ENCODE measurements around the gene SETD1B. TPM values are rescaled to one million over a fixed set of nuclear protein-coding genes. Genes with fewer than 3 reads are reported as not detected.

The SETD1B gene
- total and polyA plus RNA-seq, 2 donors (not counting 3 experiments of a cell fraction or from before 2014, with no cell fraction given): 2.6 to 27.0 TPM

- intact Hi-C loops (cut with micrococcal nuclease): no loop called here
Measured at GRCh38 chr12:121806009-121806545, 2.3 kb downstream of the SETD1B start.

More at GRCh38 chr12:121806009-121806545, 2.3 kb downstream of the SETD1B start:
- Histone ChIP-seq H3K79me2 (ENCODE audit: control insufficient read depth, insufficient read depth, low read length) (peaks cover 79% of the 10 kb centered on the region), H3K4me1 (ENCODE audit: control insufficient read depth, extremely low read depth, insufficient read depth, low read length) (peaks cover 27% of the 10 kb centered on the region), H3K36me3 (ENCODE audit: control insufficient read depth in 2 of 2, extremely low read depth in 1 of 2, insufficient read depth in 2 of 2, low read length in 2 of 2) (peaks cover 4 to 27% of the 10 kb centered on the region in 2 experiments), H3K27me3 (ENCODE audit: control insufficient read depth in 2 of 2, insufficient read depth in 2 of 2, low read length in 2 of 2) (no peaks in the 10 kb centered on the region), H2AFZ (ENCODE audit: low read depth, low read length) (no peak overlapping the region), H3K4me2 (ENCODE audit: insufficient read depth, low read length) (peak overlapping the region; percentile 50), H3K9me1 (replicated peaks; ENCODE audit: control insufficient read depth, extremely low read depth, insufficient read depth, low read length) (no peaks in the 10 kb centered on the region), H3K27ac (ENCODE audit: insufficient read depth, low read depth, low read length) (peak overlapping the region; percentile 5), H3K4me3 (replicated peaks in 1 of 3; ENCODE audit: insufficient read depth in 1 of 3, low read depth in 1 of 3, low read length in 3 of 3) (peak overlapping the region; percentile 16 to 79 (median 25)), H3K9me3 (replicated peaks; ENCODE audit: control insufficient read depth, insufficient read depth, low read length) (no peaks in the 10 kb centered on the region), H4K20me1 (replicated peaks; ENCODE audit: control insufficient read depth, extremely low read depth, insufficient read depth, low read length) (no peaks in the 10 kb centered on the region), H3K9ac (replicated peaks; ENCODE audit: extremely low read depth, insufficient read depth, low read length) (no peak overlapping the region)
- no peak for TF ChIP-seq CTCF (IDR thresholded peaks at IDR 0.05; ENCODE audit: extremely low read depth in 1 of 2, insufficient read depth in 1 of 2, low read depth in 1 of 2, low read length in 2 of 2)
- TF ChIP-seq MAX (IDR thresholded peaks at IDR 0.05; ENCODE audit: insufficient read depth, insufficient read length): peak; percentile 43
- no peak for TF ChIP-seq EZH2 (IDR thresholded peaks at IDR 0.05; ENCODE audit: borderline replicate concordance, low read depth, low read length, severe bottlenecking)
- no peak for TF ChIP-seq MYC (IDR thresholded peaks at IDR 0.05; ENCODE audit: low read depth, low read length)
- TF ChIP-seq GATA2 (IDR thresholded peaks at IDR 0.05; ENCODE audit: insufficient read depth, insufficient read length, low read depth, low read length): no peak
- no peak for TF ChIP-seq POLR2A (IDR thresholded peaks at IDR 0.05; ENCODE audit: low read depth, low read length)
- dilution Hi-C loops (cut with MboI; ENCODE audit: extremely low pct_ligation_motif_present, low sequenced_read_pairs): no loop called here
- no peak for DNase-seq (ENCODE audit: low read depth, low spot score)
- peak; percentile 8 for FAIRE-seq
- POLR2A ChIA-PET: interaction anchor here (2.1 kb wide), 1 partner anchor 10 kb away, joined by 15 read pairs; no protein-coding TSS in a partner anchor
- BruUV-seq (replicated peaks): no TSS peak
- CTCF ChIA-PET: interaction anchor here (0.8 to 12.8 kb wide), 4 partner anchors 8 to 82 kb away, joined by 4 to 774 read pairs (median 5); partner anchors contain the start of genes PSMD9, RHOF and SETD1B

Measured in endothelial cell of umbilical vein (primary cell).